Stomach (tissue), 4 donors: Measurements from ENCODE around the gene VPS8.

ENCODE experiments used
- CTCF ChIP-seq, 7 experiments: fragments of 450-650 bp in 4 of 7; fragments of 200-600 bp in 3 of 7; sonication (generic) in 3 of 7; IDR thresholded peaks; one replicate each; pipeline ENCODE4 v1.5.1; 2016 to 2019; ENCODE audit warnings: antibody characterized with exemption in 7 of 7, control low read depth in 2 of 7, mild to moderate bottlenecking in 1 of 7
- POLR2A ChIP-seq, 4 donors: fragments of 450-650 bp; IDR thresholded peaks; one replicate each; pipeline ENCODE4 v1.6.1; 2016; ENCODE audit warnings: antibody characterized with exemption in 4 of 4, control low read depth in 2 of 4, mild to moderate bottlenecking in 1 of 4, moderate library complexity in 1 of 4
- POLR2AphosphoS5 ChIP-seq, 3 donors: sonication (generic); formaldehyde crosslinking; IDR thresholded peaks; one replicate each; pipeline ENCODE4 v1.6.1; 2016; ENCODE audit warnings: antibody characterized with exemption in 3 of 3

- TF ChIP-seq POLR2A (IDR thresholded peaks at IDR 0.05) (no peak), POLR2AphosphoS5 (IDR thresholded peaks at IDR 0.05) (no peak), CTCF (IDR thresholded peaks at IDR 0.05) (no peak)
Measured at GRCh38 chr3:185093116-185093515, 281.1 kb downstream of the VPS8 start.
